ENCODE measurements around the gene CADM3.

DNA sequence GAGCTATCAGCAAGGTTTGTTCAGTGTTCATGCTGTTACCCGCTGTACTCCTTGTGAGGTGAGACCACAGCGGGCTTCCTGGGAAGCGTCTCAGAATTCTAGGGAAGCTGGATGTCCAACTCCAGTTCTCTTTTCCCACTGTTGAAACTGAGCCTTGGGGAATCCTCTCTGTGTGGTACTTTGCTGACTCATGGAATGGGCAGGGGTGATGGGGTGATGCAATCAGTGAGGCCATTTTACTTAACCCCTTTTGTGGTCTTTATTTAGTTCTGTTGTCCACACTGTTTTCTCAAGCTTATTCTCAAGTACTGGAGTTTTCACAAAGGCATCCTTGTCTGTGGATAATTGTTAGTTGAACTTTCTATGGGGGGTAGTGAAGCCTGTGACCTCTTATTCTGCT is 75.9 kb downstream of the CADM3 start:
- TF ChIP-seq SUZ12 (IDR thresholded peaks at IDR 0.05; ENCODE audit: extremely low read depth, insufficient read depth, insufficient read length) (no peak), ZNF274 (IDR thresholded peaks at IDR 0.05; ENCODE audit: low read depth, low read length) (no peak), YY1 (IDR thresholded peaks at IDR 0.05; ENCODE audit: insufficient read depth, insufficient read length) (no peak)

Measured in NT2/D1 (cell line).